Liver (tissue), 3 donors: Measurements from ENCODE around the gene TUBGCP5.

ENCODE experiments used
- GABPA ChIP-seq, 2 donors: IDR thresholded peaks in 1 of 2; conservative IDR thresholded peaks in 1 of 2; 2 replicates each; pipeline ENCODE4 v1.6.1; 2016; ENCODE audit warnings: antibody characterized with exemption in 2 of 2, mild to moderate bottlenecking in 1 of 2, moderate library complexity in 1 of 2
- JUND ChIP-seq, 2 donors: IDR thresholded peaks; 2 replicates each; pipeline ENCODE4 v1.6.1; 2016; ENCODE audit warnings: antibody characterized with exemption in 2 of 2
- TAF1 ChIP-seq: conservative IDR thresholded peaks from 2 replicates; pipeline ENCODE4 v1.6.1; 2016; ENCODE audit warnings: antibody characterized with exemption, mild to moderate bottlenecking
- TF ChIP-seq, protein P1 (sequence below): fragments of 150-350 bp; IDR thresholded peaks from 2 replicates; pipeline ENCODE4 v1.5.1; 2017; ENCODE audit warnings: improper control_type of control experiment, low read depth, low read length; ENCODE audit not compliant: missing input control
- TF ChIP-seq, protein P2 (sequence below): IDR thresholded peaks from 2 replicates; pipeline ENCODE4 v1.6.1; 2016; ENCODE audit warnings: antibody characterized with exemption
- TF ChIP-seq, protein P3 (sequence below): IDR thresholded peaks from 2 replicates; pipeline ENCODE4 v1.6.1; 2016; ENCODE audit warnings: antibody characterized with exemption
- TF ChIP-seq, protein P4 (sequence below): IDR thresholded peaks from 2 replicates; pipeline ENCODE4 v1.6.1; 2016; ENCODE audit warnings: antibody characterized with exemption
- TF ChIP-seq, protein P5 (sequence below): IDR thresholded peaks from 2 replicates; pipeline ENCODE4 v1.6.1; 2016; ENCODE audit warnings: antibody characterized with exemption, mild to moderate bottlenecking
- donor health status: healthy.
- donor health status: healthy.

- TF ChIP-seq, protein P1, sequence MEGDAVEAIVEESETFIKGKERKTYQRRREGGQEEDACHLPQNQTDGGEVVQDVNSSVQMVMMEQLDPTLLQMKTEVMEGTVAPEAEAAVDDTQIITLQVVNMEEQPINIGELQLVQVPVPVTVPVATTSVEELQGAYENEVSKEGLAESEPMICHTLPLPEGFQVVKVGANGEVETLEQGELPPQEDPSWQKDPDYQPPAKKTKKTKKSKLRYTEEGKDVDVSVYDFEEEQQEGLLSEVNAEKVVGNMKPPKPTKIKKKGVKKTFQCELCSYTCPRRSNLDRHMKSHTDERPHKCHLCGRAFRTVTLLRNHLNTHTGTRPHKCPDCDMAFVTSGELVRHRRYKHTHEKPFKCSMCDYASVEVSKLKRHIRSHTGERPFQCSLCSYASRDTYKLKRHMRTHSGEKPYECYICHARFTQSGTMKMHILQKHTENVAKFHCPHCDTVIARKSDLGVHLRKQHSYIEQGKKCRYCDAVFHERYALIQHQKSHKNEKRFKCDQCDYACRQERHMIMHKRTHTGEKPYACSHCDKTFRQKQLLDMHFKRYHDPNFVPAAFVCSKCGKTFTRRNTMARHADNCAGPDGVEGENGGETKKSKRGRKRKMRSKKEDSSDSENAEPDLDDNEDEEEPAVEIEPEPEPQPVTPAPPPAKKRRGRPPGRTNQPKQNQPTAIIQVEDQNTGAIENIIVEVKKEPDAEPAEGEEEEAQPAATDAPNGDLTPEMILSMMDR: no peak
- TF ChIP-seq, protein P2, sequence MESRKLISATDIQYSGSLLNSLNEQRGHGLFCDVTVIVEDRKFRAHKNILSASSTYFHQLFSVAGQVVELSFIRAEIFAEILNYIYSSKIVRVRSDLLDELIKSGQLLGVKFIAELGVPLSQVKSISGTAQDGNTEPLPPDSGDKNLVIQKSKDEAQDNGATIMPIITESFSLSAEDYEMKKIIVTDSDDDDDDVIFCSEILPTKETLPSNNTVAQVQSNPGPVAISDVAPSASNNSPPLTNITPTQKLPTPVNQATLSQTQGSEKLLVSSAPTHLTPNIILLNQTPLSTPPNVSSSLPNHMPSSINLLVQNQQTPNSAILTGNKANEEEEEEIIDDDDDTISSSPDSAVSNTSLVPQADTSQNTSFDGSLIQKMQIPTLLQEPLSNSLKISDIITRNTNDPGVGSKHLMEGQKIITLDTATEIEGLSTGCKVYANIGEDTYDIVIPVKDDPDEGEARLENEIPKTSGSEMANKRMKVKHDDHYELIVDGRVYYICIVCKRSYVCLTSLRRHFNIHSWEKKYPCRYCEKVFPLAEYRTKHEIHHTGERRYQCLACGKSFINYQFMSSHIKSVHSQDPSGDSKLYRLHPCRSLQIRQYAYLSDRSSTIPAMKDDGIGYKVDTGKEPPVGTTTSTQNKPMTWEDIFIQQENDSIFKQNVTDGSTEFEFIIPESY: no peak
- TF ChIP-seq, protein P3, sequence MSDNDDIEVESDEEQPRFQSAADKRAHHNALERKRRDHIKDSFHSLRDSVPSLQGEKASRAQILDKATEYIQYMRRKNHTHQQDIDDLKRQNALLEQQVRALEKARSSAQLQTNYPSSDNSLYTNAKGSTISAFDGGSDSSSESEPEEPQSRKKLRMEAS: no peak
- TF ChIP-seq GABPA (IDR thresholded peaks at IDR 0.05 in 1 of 2, conservative IDR thresholded peaks at IDR 0.05 in 1 of 2) (no peak), TAF1 (no peak), JUND (IDR thresholded peaks at IDR 0.05) (no peak)
- TF ChIP-seq, protein P4, sequence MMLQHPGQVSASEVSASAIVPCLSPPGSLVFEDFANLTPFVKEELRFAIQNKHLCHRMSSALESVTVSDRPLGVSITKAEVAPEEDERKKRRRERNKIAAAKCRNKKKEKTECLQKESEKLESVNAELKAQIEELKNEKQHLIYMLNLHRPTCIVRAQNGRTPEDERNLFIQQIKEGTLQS: no peak
- TF ChIP-seq, protein P5, sequence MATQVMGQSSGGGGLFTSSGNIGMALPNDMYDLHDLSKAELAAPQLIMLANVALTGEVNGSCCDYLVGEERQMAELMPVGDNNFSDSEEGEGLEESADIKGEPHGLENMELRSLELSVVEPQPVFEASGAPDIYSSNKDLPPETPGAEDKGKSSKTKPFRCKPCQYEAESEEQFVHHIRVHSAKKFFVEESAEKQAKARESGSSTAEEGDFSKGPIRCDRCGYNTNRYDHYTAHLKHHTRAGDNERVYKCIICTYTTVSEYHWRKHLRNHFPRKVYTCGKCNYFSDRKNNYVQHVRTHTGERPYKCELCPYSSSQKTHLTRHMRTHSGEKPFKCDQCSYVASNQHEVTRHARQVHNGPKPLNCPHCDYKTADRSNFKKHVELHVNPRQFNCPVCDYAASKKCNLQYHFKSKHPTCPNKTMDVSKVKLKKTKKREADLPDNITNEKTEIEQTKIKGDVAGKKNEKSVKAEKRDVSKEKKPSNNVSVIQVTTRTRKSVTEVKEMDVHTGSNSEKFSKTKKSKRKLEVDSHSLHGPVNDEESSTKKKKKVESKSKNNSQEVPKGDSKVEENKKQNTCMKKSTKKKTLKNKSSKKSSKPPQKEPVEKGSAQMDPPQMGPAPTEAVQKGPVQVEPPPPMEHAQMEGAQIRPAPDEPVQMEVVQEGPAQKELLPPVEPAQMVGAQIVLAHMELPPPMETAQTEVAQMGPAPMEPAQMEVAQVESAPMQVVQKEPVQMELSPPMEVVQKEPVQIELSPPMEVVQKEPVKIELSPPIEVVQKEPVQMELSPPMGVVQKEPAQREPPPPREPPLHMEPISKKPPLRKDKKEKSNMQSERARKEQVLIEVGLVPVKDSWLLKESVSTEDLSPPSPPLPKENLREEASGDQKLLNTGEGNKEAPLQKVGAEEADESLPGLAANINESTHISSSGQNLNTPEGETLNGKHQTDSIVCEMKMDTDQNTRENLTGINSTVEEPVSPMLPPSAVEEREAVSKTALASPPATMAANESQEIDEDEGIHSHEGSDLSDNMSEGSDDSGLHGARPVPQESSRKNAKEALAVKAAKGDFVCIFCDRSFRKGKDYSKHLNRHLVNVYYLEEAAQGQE: no peak
Observed at GRCh38 chr15:22959321-22960101, 79.9 kb downstream of the TUBGCP5 start.
